Stimulated activated CD4-positive, alpha-beta T cell treated with anti-CD3 and anti-CD28 coated beads, Interleukin-4, amount 100 ng/mL, for 4 hours (primary cell): Measurements from ENCODE around the gene NOP58.
"Not testable (repeated sequence)": the region's sequence is repeated elsewhere in the genome, so short reads cannot be mapped to it uniquely, and the experiment has no call there.

Experiments
- DNase-seq, 2 experiments: peaks; one replicate each; pipeline ENCODE4 v3.0.0-alpha.2; 2020

NOP58 gene, protein sequence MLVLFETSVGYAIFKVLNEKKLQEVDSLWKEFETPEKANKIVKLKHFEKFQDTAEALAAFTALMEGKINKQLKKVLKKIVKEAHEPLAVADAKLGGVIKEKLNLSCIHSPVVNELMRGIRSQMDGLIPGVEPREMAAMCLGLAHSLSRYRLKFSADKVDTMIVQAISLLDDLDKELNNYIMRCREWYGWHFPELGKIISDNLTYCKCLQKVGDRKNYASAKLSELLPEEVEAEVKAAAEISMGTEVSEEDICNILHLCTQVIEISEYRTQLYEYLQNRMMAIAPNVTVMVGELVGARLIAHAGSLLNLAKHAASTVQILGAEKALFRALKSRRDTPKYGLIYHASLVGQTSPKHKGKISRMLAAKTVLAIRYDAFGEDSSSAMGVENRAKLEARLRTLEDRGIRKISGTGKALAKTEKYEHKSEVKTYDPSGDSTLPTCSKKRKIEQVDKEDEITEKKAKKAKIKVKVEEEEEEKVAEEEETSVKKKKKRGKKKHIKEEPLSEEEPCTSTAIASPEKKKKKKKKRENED

DNA sequence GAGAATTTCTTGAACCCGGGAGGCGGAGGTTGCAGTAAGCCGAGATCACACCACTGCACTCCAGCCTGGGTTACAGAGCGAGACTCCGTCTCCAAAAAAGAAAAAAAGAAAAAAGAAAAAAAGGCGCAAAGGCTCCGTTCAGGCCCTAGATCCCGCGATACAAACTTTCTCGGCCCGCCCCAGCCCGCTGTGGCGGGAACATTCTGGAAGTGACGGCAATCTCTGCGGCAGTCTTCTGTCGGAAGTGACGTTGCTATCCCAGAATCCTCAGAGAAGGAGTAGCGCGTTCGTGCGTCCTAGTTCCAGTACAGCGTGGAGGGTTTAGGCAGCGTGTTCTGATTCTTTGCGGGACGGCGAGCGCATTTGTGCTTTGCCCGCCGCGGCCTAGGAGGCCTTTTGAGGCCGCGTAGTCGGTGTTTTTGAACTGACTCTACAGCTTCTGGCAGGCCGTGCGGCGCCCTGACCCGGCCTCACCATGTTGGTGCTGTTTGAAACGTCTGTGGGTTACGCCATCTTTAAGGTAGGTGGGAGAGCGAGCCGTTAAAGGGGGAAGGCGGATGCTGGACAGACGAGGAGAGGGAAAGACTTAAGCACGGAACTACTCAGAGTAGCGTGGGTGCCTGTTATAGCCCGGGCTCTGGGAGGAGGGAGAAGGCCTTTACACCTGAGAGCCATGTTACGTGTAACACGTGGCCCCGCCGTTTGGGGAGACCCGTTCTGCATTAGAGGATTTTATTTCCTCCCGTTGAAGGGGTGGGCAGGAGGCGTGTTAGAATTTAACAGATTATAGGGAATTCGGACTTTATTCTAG, at the start of gene NOP58:
Gene NOP58 (plus strand): TSS at position 297 of the 811 bp plus-strand sequence. CDS start 179 bp downstream, at position 476.
- peak; percentile 76 to 90 for DNase-seq

DNA sequence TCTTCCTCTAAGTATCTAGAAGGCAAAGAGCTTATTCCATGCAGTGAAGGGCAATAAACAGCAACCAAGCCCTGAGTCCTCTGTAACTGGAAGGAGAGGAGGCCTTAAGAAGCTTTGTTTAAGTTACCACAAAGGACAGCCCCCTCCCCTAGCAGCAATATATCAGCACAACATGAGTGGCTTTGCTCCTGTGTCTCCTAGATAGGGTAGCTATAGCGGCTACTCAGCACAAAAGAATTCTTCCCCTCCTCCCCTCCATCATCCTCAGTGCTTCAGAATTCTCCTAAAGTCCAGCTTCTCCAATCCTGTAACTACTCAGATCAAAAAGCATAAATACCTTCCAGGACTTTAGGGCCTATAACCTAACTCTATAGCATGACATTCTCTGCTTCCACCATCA, 43.7 kb upstream of the NOP58 start:
- DNase-seq: no peak

DNA sequence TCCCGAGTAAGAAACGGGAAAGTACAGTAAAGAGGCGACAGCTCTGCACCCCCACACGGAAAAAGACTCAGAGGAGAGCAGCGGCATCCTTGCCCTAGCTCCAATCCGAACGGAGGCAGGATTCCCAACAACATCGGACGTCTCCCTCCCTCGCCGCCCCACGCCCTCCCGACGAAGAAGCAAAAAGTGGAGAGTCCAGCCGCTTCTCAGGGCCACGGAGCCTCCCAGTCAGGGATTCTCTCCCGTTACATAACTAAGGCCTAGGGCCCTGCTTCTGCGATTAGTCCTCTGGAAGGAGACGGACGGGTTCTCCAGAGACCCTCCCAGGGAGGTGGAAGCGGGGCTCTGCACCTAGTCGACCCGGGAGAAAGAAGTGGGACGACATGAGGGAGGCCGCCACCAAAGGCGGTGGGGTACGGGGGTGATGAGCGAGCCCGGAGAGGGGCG, 27.8 kb upstream of the NOP58 start:
- DNase-seq: peak in 1 of 2 experiments; percentile 9

DNA sequence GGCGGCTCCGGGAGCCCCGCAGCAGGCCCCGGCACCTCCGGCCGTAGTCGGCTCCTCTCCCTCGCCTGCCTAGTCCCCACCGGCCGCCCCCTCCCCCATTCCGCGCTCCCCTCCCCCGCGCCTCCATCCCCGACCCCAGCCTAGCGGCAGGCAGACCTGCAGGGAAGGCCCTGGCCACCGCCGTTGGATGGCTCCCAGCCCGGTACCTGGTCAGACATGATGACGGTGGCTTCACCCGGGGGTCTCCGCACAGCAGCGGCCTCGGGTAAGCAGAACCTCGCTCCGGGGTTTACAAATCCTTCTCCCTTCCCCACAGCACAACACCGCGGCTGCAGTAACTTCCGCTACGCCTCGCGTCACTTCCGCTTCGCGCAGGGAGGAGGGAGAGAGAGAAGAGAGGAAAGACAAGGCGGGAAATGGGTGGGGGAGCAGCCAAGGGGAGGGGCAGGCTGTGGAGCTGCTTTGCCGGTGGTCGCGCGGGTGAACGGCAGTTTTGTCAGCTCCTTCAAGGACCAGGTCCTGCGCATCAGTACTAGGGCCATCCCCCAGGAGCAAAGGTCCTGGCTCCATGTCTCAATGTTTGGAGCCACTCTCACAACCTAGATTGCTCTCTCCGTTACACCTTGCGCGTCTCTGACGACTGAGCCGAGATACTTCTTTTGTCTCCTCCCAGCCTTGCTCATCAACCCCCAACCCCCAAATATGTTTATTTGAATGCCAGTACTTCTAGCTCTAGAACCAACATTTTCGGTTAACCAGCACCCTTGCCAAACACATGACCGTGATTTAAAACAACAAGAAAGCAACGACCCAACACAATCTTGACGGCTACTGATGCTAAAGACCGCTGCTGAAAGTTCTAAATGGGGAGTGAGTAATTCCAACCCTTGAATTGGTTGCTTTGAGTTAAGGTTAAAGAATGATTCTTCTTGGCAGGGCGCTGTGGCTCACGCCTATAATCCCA, 27.0 kb upstream of the NOP58 start, which contains the start of gene SUMO1:
Gene SUMO1 (minus strand): TSS at position 364 of the 964 bp plus-strand sequence. CDS start 146 bp downstream, at position 218.
- DNase-seq: peak; percentile 85 to 91

DNA sequence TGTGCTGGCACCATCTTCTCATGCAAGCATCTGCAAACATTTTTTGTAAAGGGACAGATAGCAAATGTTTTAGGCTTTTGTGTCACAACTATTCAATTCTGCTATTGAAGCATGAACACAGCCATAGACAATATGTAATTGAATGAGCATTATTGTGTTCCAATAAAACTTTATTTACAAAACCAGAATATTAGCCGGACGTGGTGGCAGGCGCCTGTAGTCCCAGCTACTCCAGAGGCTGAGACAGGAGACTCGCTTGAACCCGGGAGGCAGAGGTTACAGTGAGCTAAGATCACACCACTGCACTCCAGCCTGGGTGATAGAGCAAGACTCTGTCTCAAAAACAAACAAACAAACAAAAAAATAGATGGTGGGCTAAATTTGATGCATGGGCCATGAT, 17.9 kb upstream of the NOP58 start:
- not testable (repeated sequence) for DNase-seq

DNA sequence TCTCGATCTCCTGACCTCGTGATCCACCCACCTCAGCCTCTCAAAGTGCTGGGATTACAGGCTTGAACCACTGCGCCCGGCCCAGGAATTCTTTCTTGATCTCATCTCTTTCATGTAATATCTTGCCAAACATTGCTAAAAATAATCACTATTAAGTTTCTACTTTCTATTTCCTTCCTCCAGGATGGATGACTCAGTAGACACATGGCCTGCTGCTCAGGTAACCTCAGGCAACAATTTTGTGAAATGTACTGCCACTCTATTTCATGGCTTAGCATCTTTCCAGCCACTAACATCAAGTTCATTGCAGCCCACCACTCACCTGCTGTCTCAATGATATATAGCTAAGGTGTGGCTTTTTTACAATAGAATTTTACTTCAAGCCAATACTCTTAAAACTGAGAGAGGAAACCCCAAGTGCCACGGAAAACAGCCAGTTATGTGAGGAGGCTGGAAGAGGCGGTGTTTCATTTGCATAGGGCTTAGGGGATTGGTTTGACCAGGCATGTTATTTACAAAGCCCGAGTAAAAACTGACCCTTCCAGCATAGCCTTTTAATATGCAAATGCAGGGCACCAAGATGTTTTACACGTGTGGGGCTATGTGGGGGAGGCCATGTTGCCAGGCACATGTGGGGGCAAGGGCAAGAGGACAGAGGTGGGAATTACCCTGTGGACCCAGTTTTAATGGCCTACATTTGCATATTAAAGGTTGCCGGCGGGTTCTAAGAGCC, 15.9 kb upstream of the NOP58 start:
- DNase-seq: no peak

DNA sequence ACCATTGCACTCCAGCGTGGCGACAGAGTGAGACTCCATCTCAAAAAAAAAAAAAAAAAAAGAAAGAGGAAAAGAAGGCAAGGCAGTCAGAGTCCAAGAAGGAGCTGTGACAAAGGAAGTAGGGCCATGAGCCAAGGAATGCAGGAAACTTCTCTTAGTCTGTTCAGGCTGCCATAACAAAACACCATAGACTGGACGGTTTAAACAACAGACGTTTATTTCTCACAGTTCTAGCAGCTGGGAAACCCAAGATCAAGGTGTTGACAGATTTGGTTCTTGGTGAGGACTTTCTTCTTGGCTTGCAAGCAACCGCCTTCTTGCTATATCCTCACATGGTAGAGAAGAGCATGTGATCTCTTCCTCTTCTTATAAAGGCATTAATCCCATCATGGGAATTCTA, 14.1 kb upstream of the NOP58 start:
- no peak for DNase-seq

DNA sequence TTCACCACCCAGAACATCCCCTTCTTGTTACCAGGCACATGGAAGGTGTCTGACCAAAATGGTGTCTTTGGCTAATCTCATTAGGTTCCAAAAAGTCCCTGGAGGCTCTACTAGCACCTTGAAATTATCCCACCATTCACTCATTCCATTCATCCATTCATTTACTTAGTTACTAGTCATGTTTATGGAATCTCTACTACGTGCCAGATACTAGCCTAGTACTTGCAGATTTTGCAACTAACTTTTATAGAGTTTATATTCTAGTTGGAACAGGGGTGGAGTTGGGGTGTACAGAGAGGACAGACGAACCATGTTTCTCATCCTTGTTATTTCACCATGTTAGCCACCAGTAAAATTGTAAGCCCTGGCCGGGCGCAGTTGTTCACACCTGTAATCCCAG, 4.0 kb upstream of the NOP58 start:
- DNase-seq: no peak

DNA sequence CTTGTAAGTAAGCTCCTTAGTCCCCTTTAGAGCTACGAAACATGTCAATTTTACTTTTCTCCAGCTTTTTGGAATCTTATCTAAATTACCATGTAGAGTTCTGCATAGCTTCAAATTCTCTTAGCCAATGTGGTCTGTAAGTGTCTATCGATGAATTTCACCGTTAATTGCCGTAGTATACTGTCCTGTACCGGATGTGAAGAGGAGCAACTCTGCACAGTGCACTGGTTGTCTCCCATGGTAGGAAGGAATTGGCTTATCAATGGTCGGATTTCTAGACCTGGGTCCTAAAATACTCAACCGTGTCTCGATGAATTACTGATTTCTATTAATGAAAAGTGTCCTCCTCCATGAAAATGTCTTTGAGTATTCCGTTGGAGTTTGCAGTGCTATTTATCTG, 1.9 kb downstream of the NOP58 start:
- DNase-seq: no peak

DNA sequence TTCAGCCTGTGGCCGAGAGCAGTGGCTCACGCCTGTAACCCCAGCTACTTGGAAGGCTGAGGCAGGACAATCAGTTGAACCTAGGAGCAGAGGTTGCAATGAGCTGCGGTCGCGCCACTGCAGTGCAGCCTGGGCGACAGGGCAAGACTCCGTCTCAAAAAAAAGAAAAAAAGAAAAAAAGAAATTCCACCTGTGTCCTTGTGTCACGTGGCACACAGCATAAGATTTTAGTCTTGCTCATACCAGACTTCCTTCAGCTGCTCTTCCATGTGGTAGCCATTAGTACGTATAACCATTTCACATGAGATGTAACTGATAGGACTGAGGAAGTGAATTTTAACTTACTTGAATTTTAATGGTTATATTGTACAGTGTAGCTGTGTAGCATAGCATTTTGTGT, 4.0 kb downstream of the NOP58 start:
- no peak for DNase-seq

DNA sequence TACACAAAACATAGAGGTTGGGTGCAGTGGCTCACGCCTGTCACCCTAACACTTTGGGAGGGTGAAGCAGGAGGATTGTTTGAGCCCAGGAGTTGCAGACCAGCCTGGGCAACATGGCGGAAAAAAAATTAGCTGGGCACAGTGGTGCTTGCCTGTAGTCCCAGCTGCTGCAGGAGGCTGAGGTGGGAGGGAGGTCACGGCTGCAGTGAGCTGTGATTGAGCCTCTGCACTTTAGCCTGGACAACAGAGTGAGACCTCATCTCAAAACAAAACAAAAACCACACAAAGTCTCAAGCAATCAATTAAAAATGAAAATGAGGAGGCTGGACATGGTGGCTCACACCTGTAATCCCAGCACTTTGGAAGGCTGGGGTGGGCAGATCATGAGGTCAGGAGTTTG, 4.9 kb downstream of the NOP58 start:
- DNase-seq: no peak

DNA sequence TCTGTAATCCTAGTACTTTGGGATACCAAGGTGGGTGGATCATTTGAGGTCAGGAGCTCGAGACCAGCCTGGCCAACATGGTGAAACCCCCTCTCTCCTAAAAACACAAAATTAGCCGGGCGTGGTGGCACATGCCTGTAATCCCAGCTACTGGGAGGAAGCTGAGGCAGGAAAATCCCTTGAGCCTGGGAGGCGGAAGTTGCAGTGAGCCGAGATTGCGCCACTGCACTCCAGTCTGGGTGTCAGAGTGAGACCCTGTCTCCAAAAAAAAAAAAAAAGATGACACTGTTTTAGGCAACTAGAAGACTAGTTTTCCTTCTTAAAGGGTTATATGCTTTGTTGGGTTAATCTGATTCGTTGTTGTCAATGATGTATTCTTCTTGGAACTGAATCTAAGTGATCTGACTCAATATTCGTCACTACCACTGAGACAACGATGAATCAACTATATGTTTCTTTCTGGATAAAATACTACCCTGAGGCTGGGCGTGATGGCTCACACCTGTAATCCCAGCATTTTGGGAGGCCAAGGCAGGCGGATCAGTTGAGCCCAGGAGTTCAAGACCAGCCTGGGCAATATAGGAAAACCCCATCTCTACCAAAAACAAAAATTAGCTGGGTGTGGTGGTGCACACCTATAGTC, 10.6 kb downstream of the NOP58 start:
- DNase-seq: not testable (repeated sequence)

DNA sequence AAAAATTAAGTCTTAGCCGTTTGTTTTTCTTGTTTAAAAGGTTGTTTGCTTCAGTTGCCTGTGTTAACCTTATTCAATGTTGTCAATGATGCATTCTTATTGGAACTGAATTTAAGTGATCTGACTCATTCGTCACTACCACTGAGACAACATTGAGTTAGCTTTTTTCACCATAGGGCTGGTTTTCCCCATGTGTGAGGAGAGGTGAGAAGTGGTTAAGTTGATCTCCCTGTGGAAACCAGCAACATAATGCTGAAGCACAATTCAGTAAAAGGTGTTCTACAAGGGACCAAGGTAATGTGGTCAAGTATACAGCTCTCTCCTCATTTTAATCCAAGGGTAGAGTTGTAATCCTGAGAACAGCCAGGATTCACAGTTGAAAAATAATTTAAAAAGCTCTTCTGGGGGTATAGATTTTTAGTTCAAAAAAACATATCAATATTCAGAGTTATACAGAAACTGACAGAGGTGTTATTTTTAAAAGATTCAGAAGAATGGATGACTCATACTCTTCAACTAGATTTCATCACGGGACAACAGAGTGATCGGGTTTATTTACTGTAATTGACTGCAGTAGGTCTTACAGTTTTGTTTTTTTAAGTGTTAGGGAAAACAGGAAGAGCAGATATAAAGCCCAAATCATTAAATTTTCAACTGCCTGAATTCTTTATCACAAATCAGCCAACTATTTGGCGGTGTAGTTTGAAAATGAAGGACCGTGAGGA, 12.6 kb downstream of the NOP58 start:
- no peak for DNase-seq

DNA sequence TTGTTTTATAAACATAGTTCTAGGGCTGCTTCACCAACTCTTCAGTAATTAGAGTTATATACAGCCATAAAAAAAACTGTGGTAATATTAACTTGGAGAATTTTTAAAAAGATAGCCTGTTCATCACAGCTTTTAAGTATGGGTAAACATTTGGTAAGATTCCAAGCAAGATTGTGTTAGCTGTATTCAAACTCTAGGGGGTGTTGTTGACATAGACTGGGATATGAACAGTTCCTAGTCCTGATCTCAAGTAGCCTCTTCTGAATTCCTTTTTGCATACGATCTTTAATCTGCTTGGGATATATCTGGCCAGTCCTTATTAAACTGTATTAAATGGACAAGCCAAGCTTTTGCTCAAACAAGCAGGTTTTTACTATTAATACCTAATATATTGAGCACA, 13.4 kb downstream of the NOP58 start:
- DNase-seq: no peak

DNA sequence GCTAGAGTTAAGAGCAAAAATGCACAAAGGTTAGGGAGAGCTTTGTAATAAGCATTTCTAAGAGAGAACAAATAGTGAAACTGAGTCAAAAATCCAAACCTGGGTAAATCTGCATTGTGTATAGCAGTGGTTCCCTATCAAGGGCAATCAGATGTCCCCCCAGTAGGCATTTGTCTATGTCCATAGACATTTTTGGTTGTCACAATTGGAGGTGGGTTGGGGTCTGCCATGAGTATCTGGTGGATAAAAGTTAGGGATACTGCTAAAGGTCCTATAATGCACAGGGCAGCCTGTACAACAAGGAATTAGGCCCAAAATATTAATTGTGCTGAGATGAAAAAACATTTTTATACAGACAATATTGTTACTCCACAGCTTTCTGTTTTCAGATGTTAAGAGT, 21.0 kb downstream of the NOP58 start:
- no peak for DNase-seq

DNA sequence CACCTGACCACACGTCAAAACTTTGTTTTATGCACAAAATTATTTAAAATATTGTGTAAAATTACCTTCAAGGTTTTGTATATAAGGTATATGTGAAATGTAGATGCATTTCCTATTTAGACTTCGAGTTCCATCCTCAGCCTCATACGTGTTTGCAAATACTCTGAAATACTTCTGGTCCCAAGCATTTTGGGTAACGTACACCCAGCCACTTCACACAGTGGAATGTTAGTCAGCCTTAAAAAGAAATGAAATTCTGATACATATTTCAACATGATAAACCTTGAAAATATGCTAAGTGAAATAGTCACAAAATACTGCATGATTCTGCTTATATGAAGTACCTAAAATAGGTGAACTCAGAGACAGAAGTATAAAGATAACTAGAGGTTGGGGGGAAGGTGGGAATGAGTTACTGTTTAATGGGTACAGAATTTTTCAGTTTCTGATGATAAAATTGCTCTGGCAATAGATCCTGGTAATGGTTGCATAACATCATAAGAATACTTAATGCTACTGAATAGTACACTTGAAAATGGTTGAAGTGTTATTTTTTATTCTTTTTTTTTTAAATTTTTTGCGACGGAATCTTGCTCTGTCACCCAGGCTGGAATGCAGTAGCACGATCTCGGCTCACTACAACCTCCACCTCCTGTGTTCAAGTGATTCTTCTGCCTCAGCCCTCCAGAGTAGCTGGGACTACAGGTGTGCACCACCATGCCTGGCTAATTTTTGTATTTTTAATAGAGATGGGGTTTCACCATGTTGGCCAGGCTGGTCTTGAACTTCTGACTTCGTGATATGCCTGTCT, 24.0 kb downstream of the NOP58 start:
- no peak for DNase-seq

DNA sequence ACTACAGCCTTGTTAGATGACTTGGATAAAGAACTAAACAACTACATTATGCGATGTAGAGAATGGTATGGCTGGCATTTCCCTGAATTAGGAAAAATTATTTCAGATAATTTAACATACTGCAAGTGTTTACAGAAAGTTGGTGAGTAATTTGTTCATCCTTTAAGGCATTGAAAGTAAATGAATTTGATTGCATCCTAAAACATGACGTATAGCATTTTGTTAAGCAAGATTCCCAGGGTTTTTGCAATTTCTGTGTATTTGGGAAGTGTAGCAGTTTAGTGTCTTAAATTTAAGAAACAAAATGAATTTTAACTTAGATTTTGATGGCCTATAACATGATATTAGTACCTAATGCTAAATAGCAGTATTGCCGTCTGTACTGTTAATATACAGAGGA, 24.8 kb downstream of the NOP58 start:
- DNase-seq: no peak

DNA sequence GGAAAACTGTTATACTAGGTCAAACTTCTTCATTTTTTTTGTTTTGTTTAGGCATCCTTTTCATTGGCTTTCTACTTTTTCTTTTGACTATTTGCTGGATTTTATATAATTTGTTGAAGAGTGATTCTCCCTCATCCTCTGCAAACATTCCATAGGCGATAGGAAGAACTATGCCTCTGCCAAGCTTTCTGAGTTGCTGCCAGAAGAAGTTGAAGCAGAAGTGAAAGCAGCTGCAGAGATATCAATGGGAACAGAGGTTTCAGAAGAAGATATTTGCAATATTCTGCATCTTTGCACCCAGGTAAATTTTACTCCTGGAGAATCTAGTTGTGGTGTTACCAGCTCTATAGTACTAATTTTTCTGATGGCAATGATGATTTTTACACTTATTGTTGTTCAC, 25.4 kb downstream of the NOP58 start:
- DNase-seq: no peak

DNA sequence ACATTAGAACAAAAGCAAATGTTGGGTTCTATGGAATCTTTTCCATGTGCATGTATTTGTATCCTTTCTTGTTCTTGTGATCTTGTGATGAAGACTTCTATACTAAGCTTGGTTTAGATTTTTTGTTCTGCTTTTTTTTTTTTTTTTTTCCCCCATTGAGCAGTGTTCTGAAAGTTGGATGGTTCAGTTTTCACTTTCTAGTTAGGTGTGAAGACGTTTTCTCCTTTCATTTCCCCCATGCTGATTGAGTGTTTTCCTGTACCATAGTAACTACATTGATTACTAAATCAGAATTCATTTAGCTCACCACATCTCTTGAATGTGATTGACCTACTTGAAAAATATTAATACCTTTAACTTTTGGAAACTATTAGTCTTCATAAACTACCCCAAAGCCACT, 34.1 kb downstream of the NOP58 start:
- no peak for DNase-seq

DNA sequence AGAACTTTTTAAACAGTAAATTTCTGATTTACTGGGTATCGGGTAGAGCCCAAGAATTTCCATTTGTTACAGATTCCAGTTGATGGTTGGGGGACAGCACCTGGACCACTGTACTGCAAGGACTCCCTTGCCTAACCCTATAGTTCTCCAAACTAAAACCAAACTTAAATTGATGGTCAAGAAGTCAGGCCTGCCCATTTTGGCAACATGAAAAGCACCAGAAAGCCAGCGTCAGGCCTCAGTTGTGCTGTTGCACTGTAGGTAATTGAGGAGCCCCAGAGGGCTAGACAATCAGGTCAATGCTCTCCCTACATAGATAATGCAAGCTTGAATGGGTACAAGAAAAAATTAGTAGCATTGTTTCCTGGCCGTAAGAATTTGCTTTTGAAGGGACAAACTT, 40.5 kb downstream of the NOP58 start:
- DNase-seq: no peak
